Stimulated activated CD8-positive, alpha-beta memory T cell treated with anti-CD3 and anti-CD28 coated beads, Interleukin-2, amount 100 ng/mL, for 1 hour (primary cell): ENCODE measurements around the gene DUSP8.
"Not testable (repeated sequence)": the region's sequence is repeated elsewhere in the genome, so short reads cannot be mapped to it uniquely, and the experiment has no call there.

Experiments used
- DNase-seq, 2 donors: peaks; one replicate each; pipeline ENCODE4 v3.0.0-alpha.2; 2020; ENCODE audit warnings: low read depth in 2 of 2

DUSP8 gene

GRCh38 chr11:1572197-1573076 is at the start of gene DUSP8:
Gene DUSP8, minus strand, starts transcription at chr11:1572271. Its CDS starts 6,445 bp downstream, at chr11:1565826.
- peak; percentile 88 to 92 for DNase-seq

- no peak for DNase-seq
Measured at GRCh38 chr11:1619449-1619848, 47.4 kb upstream of the DUSP8 start.

GRCh38 chr11:1618231-1618630 is 46.2 kb upstream of the DUSP8 start:
- no peak for DNase-seq

- DNase-seq: no peak
Measured at GRCh38 chr11:1608363-1608762, 36.3 kb upstream of the DUSP8 start, which contains the start of gene KRTAP5-3. Gene KRTAP5-3, minus strand, starts transcription at chr11:1608463. Its CDS starts 78 bp downstream, at chr11:1608385.

- not testable (repeated sequence) for DNase-seq
Measured at GRCh38 chr11:1607901-1608300, 35.8 kb upstream of the DUSP8 start.

- DNase-seq: not testable (repeated sequence)
Measured at GRCh38 chr11:1607156-1607845, 35.2 kb upstream of the DUSP8 start.

GRCh38 chr11:1605923-1606322 is 33.9 kb upstream of the DUSP8 start:
- DNase-seq: not testable (repeated sequence)

- DNase-seq: no peak
Measured at GRCh38 chr11:1604711-1605110, 32.6 kb upstream of the DUSP8 start.

GRCh38 chr11:1604181-1604580 is 32.1 kb upstream of the DUSP8 start:
- DNase-seq: no peak

GRCh38 chr11:1603629-1604028 is 31.6 kb upstream of the DUSP8 start:
- no peak for DNase-seq

- not testable (repeated sequence) for DNase-seq
Measured at GRCh38 chr11:1601663-1602062, 29.6 kb upstream of the DUSP8 start.

GRCh38 chr11:1600626-1601025 is 28.6 kb upstream of the DUSP8 start:
- DNase-seq: no peak

GRCh38 chr11:1598816-1599215 is 26.7 kb upstream of the DUSP8 start:
- DNase-seq: no peak

GRCh38 chr11:1598406-1598805 is 26.3 kb upstream of the DUSP8 start:
- not testable (repeated sequence) for DNase-seq

- DNase-seq: no peak
Measured at GRCh38 chr11:1597994-1598380, 25.9 kb upstream of the DUSP8 start, which contains the start of gene KRTAP5-2. Gene KRTAP5-2, minus strand, starts transcription at chr11:1598294. Its CDS starts 44 bp downstream, at chr11:1598250.

GRCh38 chr11:1597331-1597993 is 25.4 kb upstream of the DUSP8 start:
- no peak for DNase-seq

- DNase-seq: not testable (repeated sequence)
Measured at GRCh38 chr11:1596576-1597121, 24.6 kb upstream of the DUSP8 start.

- not testable (repeated sequence) for DNase-seq
Measured at GRCh38 chr11:1595994-1596575, 24.0 kb upstream of the DUSP8 start.

GRCh38 chr11:1592628-1593027 is 20.6 kb upstream of the DUSP8 start:
- no peak for DNase-seq

- no peak for DNase-seq
Measured at GRCh38 chr11:1589996-1590395, 17.9 kb upstream of the DUSP8 start.

- not testable (repeated sequence) for DNase-seq
Measured at GRCh38 chr11:1589191-1589963, 17.3 kb upstream of the DUSP8 start.
